Breast epithelium (tissue), 3 donors: ENCODE measurements around the gene KIF1B.

Source experiments
- POLR2A ChIP-seq: fragments of 450-650 bp; IDR thresholded peaks from one replicate; pipeline ENCODE4 v1.6.1; 2016; ENCODE audit warnings: antibody characterized with exemption, mild to moderate bottlenecking, moderate library complexity
- POLR2AphosphoS5 ChIP-seq, 3 donors: sonication (generic); formaldehyde crosslinking; IDR thresholded peaks; one replicate each; pipeline ENCODE4 v1.6.1; 2017; ENCODE audit warnings: antibody characterized with exemption in 3 of 3
- TF ChIP-seq, protein P1 (sequence below), 3 donors: fragments of 450-650 bp; IDR thresholded peaks; one replicate each; pipeline ENCODE4 v1.5.1; 2016 to 2017; ENCODE audit warnings: antibody characterized with exemption in 3 of 3, mild to moderate bottlenecking in 3 of 3, moderate library complexity in 3 of 3

DNA sequence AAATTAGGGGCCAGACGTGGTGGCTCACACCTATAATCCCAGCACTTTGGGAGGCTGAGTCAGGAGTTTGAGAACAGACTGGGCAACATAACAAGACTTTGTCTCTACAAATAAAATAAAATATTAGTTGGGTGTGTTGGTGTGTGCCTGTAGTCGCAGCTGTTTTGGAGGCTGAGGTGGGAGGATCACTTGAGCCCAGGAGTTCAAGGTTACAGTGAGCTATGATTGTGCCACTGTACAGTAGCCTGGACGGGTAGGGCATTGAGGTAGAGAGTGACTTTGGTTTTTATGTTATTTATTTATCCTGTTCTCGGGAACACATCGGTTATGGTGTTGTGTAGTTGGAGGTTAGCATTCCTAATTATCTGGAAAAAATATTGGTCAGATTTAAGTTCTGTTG is 19.5 kb downstream of the KIF1B start:
- TF ChIP-seq, protein P1, sequence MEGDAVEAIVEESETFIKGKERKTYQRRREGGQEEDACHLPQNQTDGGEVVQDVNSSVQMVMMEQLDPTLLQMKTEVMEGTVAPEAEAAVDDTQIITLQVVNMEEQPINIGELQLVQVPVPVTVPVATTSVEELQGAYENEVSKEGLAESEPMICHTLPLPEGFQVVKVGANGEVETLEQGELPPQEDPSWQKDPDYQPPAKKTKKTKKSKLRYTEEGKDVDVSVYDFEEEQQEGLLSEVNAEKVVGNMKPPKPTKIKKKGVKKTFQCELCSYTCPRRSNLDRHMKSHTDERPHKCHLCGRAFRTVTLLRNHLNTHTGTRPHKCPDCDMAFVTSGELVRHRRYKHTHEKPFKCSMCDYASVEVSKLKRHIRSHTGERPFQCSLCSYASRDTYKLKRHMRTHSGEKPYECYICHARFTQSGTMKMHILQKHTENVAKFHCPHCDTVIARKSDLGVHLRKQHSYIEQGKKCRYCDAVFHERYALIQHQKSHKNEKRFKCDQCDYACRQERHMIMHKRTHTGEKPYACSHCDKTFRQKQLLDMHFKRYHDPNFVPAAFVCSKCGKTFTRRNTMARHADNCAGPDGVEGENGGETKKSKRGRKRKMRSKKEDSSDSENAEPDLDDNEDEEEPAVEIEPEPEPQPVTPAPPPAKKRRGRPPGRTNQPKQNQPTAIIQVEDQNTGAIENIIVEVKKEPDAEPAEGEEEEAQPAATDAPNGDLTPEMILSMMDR (IDR thresholded peaks at IDR 0.05) = no peak
- TF ChIP-seq POLR2AphosphoS5 (IDR thresholded peaks at IDR 0.05) = no peak
- no peak for TF ChIP-seq POLR2A
